HepG2 (cell line): ENCODE results near the gene RFFL. TPM values are rescaled to one million over a fixed set of nuclear protein-coding genes. Genes with fewer than 3 reads are reported as not detected.

ENCODE experiments used
- DNMT3B ChIP-seq: conservative IDR thresholded peaks from 2 replicates; pipeline ENCODE4 v1.6.1; 2016; ENCODE audit warnings: missing biosample characterization, control low read depth
- DR1 ChIP-seq: sonication (generic); formaldehyde crosslinking; IDR thresholded peaks from 2 replicates; pipeline ENCODE4 v1.8.0; 2021; ENCODE audit warnings: mild to moderate bottlenecking, missing genetic modification reagents, inconsistent platforms
- IKZF1 ChIP-seq: fragments of 450-650 bp; IDR thresholded peaks from 2 replicates; pipeline ENCODE4 v1.7.1; 2016
- MED13 ChIP-seq: sonication (generic); formaldehyde crosslinking; IDR thresholded peaks from 2 replicates; pipeline ENCODE4 v1.5.0; 2020; ENCODE audit warnings: missing genetic modification reagents
- NCOA5 ChIP-seq: sonication (generic); formaldehyde crosslinking; IDR thresholded peaks from 2 replicates; pipeline ENCODE4 v1.4.0; 2020; ENCODE audit warnings: missing genetic modification reagents
- NKX3-1 ChIP-seq: sonication (generic); formaldehyde crosslinking; IDR thresholded peaks from 2 replicates; pipeline ENCODE4 v1.5.0; 2020; ENCODE audit warnings: missing genetic modification reagents
- ZFP90 ChIP-seq: sonication (generic); formaldehyde crosslinking; IDR thresholded peaks from 2 replicates; pipeline ENCODE4 v1.8.0; 2022; ENCODE audit warnings: missing genetic modification reagents, mild to moderate bottlenecking, inconsistent platforms, borderline replicate concordance
- ZHX1 ChIP-seq: sonication (generic); formaldehyde crosslinking; IDR thresholded peaks from 2 replicates; pipeline ENCODE4 v1.8.1; 2022; ENCODE audit warnings: low read depth, mild to moderate bottlenecking, missing genetic modification reagents
- ZNF264 ChIP-seq: sonication (generic); formaldehyde crosslinking; IDR thresholded peaks from 2 replicates; pipeline ENCODE4 v1.4.0; 2020; ENCODE audit warnings: missing genetic modification reagents
- ZNF546 ChIP-seq: sonication (generic); formaldehyde crosslinking; conservative IDR thresholded peaks from 2 replicates; pipeline ENCODE4 v1.8.1; 2023; ENCODE audit warnings: mild to moderate bottlenecking, missing genetic modification reagents
- ZNF644 ChIP-seq: IDR thresholded peaks from 2 replicates; pipeline ENCODE4 v1.6.1; 2016; ENCODE audit warnings: low read depth
- polyA plus RNA-seq, 8 experiments: library from polyadenylated mRNA; depleted of rRNA in 3 of 8; stranded (reverse) in 7 of 8; unstranded in 1 of 8; fragments of >200 nt; fragmentation: Illumina TruSeq in 4 of 8; extraction: Trizol in 4 of 8; gene quantifications; 2 replicates each; pipeline versions ENCODE4 v1.2.1 to v1.2.3, GENCODE V29; 2011 to 2016; ENCODE audit warnings: low read depth in 4 of 8, missing spikeins in 1 of 8, mixed read lengths in 1 of 8; ENCODE audit not compliant: insufficient read depth in 1 of 8
- total RNA-seq, 5 experiments: library from RNA; depleted of rRNA; stranded (reverse); fragments of >200 nt; fragmentation: Illumina TruSeq; extraction: Trizol; gene quantifications; 2 replicates each; pipeline ENCODE4 v1.2.3, GENCODE V29; 2016; ENCODE audit warnings: low read depth in 1 of 5
- TF ChIP-seq, protein P1 (sequence below): IDR thresholded peaks from 2 replicates; pipeline ENCODE4 v1.6.1; 2016; ENCODE audit warnings: missing biosample characterization, missing genetic modification reagents, low read depth
- TF ChIP-seq, protein P2 (sequence below): sonication (generic); formaldehyde crosslinking; IDR thresholded peaks from 2 replicates; pipeline ENCODE4 v1.4.0; 2020; ENCODE audit warnings: missing genetic modification reagents, mild to moderate bottlenecking, borderline replicate concordance
- TF ChIP-seq, protein P3 (sequence below): sonication (generic); formaldehyde crosslinking; IDR thresholded peaks from 2 replicates; pipeline ENCODE4 v1.5.1; 2020; ENCODE audit warnings: mild to moderate bottlenecking, missing genetic modification reagents, borderline replicate concordance

The RFFL gene
- total and polyA plus RNA-seq, 2 of the 13 experiments (the other 11 are each of a cell fraction or from before 2014, with no cell fraction given) = 24.3 to 48.6 TPM

GRCh38 chr17:35088356-35088880 is 24.9 kb upstream of the RFFL start (continued):
- TF ChIP-seq MED13 (CRISPR knock-in tag) = no peak
- TF ChIP-seq ZHX1 (CRISPR knock-in tag) = no peak
- TF ChIP-seq ZFP90 = 0 out of 2 replicates have a peak, but pooled peaks have one; percentile 38
- 0 out of 2 replicates have a peak, but pooled peaks have one; percentile 26 for TF ChIP-seq ZNF264 (CRISPR knock-in tag)
- TF ChIP-seq IKZF1 = no peak
- no peak for TF ChIP-seq NCOA5
- TF ChIP-seq ZNF644 (CRISPR knock-in tag) = no peak
- TF ChIP-seq, protein P1, sequence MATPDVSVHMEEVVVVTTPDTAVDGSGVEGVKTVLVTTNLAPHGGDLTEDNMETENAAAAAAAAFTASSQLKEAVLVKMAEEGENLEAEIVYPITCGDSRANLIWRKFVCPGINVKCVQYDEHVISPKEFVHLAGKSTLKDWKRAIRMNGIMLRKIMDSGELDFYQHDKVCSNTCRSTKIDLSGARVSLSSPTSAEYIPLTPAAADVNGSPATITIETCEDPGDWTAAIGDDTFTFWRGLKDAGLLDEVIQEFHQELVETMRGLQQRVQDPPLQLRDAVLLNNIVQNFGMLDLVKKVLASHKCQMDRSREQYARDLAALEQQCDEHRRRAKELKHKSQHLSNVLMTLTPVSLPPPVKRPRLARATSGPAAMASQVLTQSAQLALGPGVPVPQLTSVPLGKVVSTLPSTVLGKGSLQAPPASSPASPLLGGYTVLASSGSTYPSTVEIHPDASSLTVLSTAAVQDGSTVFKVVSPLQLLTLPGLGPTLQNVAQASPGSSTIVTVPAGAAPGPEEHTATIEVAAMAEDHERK (CRISPR knock-in tag) = no peak
- TF ChIP-seq, protein P2, sequence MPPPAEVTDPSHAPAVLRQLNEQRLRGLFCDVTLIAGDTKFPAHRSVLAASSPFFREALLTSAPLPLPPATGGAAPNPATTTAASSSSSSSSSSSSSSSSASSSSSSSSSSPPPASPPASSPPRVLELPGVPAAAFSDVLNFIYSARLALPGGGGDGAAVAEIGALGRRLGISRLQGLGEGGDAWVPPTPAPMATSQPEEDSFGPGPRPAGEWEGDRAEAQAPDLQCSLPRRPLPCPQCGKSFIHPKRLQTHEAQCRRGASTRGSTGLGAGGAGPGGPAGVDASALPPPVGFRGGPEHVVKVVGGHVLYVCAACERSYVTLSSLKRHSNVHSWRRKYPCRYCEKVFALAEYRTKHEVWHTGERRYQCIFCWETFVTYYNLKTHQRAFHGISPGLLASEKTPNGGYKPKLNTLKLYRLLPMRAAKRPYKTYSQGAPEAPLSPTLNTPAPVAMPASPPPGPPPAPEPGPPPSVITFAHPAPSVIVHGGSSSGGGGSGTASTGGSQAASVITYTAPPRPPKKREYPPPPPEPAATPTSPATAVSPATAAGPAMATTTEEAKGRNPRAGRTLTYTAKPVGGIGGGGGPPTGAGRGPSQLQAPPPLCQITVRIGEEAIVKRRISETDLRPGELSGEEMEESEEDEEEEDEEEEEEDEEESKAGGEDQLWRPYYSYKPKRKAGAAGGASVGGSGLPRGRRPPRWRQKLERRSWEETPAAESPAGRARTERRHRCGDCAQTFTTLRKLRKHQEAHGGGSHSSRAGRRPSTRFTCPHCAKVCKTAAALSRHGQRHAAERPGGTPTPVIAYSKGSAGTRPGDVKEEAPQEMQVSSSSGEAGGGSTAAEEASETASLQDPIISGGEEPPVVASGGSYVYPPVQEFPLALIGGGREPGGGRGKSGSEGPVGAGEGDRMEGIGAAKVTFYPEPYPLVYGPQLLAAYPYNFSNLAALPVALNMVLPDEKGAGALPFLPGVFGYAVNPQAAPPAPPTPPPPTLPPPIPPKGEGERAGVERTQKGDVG = no peak
- TF ChIP-seq, protein P3, sequence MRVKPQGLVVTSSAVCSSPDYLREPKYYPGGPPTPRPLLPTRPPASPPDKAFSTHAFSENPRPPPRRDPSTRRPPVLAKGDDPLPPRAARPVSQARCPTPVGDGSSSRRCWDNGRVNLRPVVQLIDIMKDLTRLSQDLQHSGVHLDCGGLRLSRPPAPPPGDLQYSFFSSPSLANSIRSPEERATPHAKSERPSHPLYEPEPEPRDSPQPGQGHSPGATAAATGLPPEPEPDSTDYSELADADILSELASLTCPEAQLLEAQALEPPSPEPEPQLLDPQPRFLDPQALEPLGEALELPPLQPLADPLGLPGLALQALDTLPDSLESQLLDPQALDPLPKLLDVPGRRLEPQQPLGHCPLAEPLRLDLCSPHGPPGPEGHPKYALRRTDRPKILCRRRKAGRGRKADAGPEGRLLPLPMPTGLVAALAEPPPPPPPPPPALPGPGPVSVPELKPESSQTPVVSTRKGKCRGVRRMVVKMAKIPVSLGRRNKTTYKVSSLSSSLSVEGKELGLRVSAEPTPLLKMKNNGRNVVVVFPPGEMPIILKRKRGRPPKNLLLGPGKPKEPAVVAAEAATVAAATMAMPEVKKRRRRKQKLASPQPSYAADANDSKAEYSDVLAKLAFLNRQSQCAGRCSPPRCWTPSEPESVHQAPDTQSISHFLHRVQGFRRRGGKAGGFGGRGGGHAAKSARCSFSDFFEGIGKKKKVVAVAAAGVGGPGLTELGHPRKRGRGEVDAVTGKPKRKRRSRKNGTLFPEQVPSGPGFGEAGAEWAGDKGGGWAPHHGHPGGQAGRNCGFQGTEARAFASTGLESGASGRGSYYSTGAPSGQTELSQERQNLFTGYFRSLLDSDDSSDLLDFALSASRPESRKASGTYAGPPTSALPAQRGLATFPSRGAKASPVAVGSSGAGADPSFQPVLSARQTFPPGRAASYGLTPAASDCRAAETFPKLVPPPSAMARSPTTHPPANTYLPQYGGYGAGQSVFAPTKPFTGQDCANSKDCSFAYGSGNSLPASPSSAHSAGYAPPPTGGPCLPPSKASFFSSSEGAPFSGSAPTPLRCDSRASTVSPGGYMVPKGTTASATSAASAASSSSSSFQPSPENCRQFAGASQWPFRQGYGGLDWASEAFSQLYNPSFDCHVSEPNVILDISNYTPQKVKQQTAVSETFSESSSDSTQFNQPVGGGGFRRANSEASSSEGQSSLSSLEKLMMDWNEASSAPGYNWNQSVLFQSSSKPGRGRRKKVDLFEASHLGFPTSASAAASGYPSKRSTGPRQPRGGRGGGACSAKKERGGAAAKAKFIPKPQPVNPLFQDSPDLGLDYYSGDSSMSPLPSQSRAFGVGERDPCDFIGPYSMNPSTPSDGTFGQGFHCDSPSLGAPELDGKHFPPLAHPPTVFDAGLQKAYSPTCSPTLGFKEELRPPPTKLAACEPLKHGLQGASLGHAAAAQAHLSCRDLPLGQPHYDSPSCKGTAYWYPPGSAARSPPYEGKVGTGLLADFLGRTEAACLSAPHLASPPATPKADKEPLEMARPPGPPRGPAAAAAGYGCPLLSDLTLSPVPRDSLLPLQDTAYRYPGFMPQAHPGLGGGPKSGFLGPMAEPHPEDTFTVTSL (CRISPR knock-in tag) = no peak
- peak; percentile 8; the same call in 1 of the 2 replicates for TF ChIP-seq ZNF546 (CRISPR knock-in tag)
- no peak for TF ChIP-seq DNMT3B (CRISPR knock-in tag)
- no peak for TF ChIP-seq NKX3-1 (CRISPR knock-in tag)
- no peak for TF ChIP-seq DR1 (CRISPR knock-in tag)
